Amniotic stem cell (primary cell): ENCODE measurements around the gene EAPP.
"Not testable (repeated sequence)": the region's sequence is repeated elsewhere in the genome, so short reads cannot be mapped to it uniquely, and the experiment has no call there.

Experiments used
- DNase-seq: peaks from one replicate; lab custom pipeline; 2025; lab: John Stamatoyannopoulos, UW

EAPP gene

GRCh38 chr14:34482463-34482862 lies 57.0 kb downstream of the EAPP start:
- no peak for DNase-seq

DNA sequence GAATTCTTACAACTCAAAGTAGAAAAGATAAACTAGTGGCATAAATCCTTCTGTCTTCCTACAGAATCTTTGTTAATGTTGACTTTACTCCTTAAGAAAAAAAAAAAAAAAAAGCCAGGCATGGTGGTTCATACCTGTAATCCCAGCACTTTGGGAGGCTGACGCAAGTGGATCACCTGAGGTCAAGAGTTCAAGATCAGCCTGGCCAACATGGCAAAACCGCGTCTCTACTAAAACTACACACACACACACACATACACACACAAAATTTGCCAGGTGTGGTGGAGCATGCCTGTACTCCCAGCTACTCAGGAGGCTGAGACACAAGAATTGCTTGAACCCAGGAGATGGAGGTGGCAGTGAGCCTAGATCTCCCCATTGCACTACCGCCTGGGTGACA lies 59.8 kb downstream of the EAPP start:
- no peak for DNase-seq

GRCh38 chr14:34478261-34478660 lies 61.2 kb downstream of the EAPP start:
- DNase-seq, result no peak

GRCh38 chr14:34476036-34476435 lies 63.5 kb downstream of the EAPP start:
- not testable (repeated sequence) for DNase-seq

- DNase-seq, result no peak
These were observed 64.3 kb downstream of the EAPP start for GRCh38 chr14:34475163-34475562.

DNA sequence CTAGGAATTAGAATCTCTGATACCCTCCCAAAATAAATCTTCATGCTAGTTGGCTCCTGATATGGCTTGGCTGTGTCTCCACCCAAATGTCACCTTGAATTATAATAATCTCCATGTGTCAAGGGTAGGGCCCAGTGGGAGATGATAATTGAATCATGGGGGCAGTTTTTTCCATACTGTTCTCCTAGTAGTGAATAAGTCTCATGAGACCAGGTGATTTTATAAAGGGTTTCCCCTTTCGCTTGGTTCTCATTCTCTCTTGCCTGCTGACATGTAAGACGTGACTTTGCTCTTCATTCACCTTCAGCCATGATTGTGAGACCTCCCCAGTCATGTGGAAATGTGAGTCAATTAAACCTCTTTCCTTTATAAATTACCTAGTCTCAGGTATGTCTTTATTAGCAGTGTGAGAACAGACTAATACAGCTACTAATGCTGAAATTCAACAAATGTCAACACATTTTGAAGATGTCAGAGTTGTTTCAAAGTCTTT lies 65.3 kb downstream of the EAPP start:
- no peak for DNase-seq

- DNase-seq, result no peak
These were observed 66.7 kb downstream of the EAPP start for GRCh38 chr14:34472706-34473279.

GRCh38 chr14:34470319-34470718 lies 69.2 kb downstream of the EAPP start:
- DNase-seq, result no peak

GRCh38 chr14:34466691-34467090 lies 72.8 kb downstream of the EAPP start:
- no peak for DNase-seq
